ENCODE results near the gene ZNF385B.

Gene ZNF385B

DNA sequence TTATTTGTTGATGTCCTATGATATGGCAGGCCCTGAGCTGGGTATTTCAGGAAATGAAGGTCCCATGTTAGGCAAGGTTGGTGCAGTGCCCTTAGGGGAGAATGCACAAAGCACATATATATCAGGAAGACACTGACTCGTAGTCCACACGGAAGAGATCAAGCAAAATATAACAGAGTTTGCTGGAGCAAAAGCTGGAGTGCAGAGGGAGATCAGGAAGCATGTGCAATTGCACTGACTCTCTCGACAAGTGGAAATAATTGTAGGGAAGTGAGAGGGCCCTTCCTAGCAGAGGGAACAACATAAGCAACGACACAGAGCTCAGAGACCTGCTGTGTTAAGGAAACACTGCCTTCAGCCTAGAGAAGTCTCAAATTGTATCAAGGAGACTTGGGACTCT is 4.2 kb downstream of the ZNF385B start:
- TF ChIP-seq, protein P1, sequence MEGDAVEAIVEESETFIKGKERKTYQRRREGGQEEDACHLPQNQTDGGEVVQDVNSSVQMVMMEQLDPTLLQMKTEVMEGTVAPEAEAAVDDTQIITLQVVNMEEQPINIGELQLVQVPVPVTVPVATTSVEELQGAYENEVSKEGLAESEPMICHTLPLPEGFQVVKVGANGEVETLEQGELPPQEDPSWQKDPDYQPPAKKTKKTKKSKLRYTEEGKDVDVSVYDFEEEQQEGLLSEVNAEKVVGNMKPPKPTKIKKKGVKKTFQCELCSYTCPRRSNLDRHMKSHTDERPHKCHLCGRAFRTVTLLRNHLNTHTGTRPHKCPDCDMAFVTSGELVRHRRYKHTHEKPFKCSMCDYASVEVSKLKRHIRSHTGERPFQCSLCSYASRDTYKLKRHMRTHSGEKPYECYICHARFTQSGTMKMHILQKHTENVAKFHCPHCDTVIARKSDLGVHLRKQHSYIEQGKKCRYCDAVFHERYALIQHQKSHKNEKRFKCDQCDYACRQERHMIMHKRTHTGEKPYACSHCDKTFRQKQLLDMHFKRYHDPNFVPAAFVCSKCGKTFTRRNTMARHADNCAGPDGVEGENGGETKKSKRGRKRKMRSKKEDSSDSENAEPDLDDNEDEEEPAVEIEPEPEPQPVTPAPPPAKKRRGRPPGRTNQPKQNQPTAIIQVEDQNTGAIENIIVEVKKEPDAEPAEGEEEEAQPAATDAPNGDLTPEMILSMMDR (IDR thresholded peaks at IDR 0.05; ENCODE audit: insufficient read depth, low read length, poor library complexity, severe bottlenecking) = no peak
- no peak for TF ChIP-seq EZH2phosphoT487 (conservative IDR thresholded peaks at IDR 0.05; ENCODE audit: low read length)
- no peaks in the 10 kb centered on the region for H3K9me2 ChIP-seq (replicated peaks; ENCODE audit: insufficient read depth, low read length)
- no peaks in the 10 kb centered on the region for H3K36me3 ChIP-seq (ENCODE audit: low read length)
- H3K9ac ChIP-seq (ENCODE audit: low read length) = no peak overlapping the region
- peak overlapping the region; percentile 92 for H3K4me2 ChIP-seq (ENCODE audit: low read depth, low read length, poor library complexity, severe bottlenecking)
- no peaks in the 10 kb centered on the region for H3K9me3 ChIP-seq (ENCODE audit: insufficient read depth, low read length)
- peak overlapping the region; percentile 2; the same call in 1 of the 2 replicates for H3K27ac ChIP-seq (ENCODE audit: low read depth, low read length)
- H3K4me3 ChIP-seq (ENCODE audit: insufficient read depth, low read length, poor library complexity, severe bottlenecking) = no peak overlapping the region
- peaks cover 77% of the 10 kb centered on the region for H3K79me2 ChIP-seq (ENCODE audit: insufficient read depth, low read length)
- H4K20me1 ChIP-seq (ENCODE audit: low read depth, low read length) = no peaks in the 10 kb centered on the region
- no peaks in the 10 kb centered on the region for H3K27me3 ChIP-seq (ENCODE audit: low read length)
- H2AFZ ChIP-seq (ENCODE audit: low read depth, low read length, severe bottlenecking) = no peak overlapping the region
- H3F3A ChIP-seq (ENCODE audit: insufficient read depth) = 0 out of 2 replicates have a peak, but pooled peaks cover 4% of the 10 kb centered on the region

DNA sequence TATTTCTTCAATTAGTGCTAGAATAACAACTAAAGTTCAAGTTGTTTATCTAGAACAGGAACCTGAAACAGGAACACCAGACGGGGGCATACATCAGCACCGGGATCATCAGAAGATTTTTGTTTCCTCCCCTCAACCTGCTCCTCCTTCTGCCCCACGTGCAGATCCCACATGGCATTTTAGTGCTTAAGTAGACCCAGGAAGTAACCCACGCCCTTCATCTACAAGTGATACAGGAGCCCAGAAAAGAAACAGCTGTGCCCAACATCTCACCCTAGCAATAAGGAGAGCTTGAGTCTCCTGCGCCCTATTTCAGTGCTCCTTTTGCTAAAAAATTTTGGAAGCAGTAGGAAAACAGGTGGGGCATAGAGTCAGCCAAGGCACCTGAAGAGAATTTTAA is 5.2 kb downstream of the ZNF385B start:
- Histone ChIP-seq H3K9ac (ENCODE audit: low read length) (no peak overlapping the region), H3K36me3 (ENCODE audit: low read length) (no peaks in the 10 kb centered on the region), H3K9me2 (replicated peaks; ENCODE audit: insufficient read depth, low read length) (no peaks in the 10 kb centered on the region), H3K9me3 (ENCODE audit: insufficient read depth, low read length) (no peaks in the 10 kb centered on the region), H4K20me1 (ENCODE audit: low read depth, low read length) (no peaks in the 10 kb centered on the region), H3K4me2 (ENCODE audit: low read depth, low read length, poor library complexity, severe bottlenecking) (peak overlapping the region; percentile 92), H2AFZ (ENCODE audit: low read depth, low read length, severe bottlenecking) (no peak overlapping the region), H3K4me3 (ENCODE audit: insufficient read depth, low read length, poor library complexity, severe bottlenecking) (no peak overlapping the region), H3K79me2 (ENCODE audit: insufficient read depth, low read length) (peaks cover 86% of the 10 kb centered on the region), H3K27me3 (ENCODE audit: low read length) (no peaks in the 10 kb centered on the region), H3F3A (ENCODE audit: insufficient read depth) (no peaks in the 10 kb centered on the region), H3K27ac (ENCODE audit: low read depth, low read length) (no peak overlapping the region; the same call in 1 of the 2 replicates)
- TF ChIP-seq, protein P1 (IDR thresholded peaks at IDR 0.05; ENCODE audit: insufficient read depth, low read length, poor library complexity, severe bottlenecking) = no peak
- no peak for TF ChIP-seq EZH2phosphoT487 (conservative IDR thresholded peaks at IDR 0.05; ENCODE audit: low read length)

DNA sequence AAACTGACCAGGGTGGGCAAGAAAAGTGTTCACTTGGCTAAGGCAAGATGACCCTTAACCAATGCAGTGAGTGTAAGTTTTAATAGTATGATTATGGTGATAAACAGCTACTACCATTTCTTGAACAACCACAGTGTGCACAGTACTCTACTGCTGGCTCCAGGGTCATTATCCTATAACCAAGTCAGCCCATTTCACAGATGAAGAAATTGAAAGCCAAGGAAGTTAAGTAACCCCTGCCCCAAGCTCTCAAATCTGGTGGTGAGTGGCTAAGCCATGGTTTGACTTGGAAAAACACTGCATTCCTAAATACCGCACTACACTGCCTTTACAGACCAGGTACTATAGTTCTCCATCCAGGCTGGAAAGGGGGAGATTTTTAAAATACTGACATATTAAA is 5.7 kb downstream of the ZNF385B start:
- H3K9me2 ChIP-seq (replicated peaks; ENCODE audit: insufficient read depth, low read length) = no peaks in the 10 kb centered on the region
- H3K27me3 ChIP-seq (ENCODE audit: low read length) = no peaks in the 10 kb centered on the region
- H2AFZ ChIP-seq (ENCODE audit: low read depth, low read length, severe bottlenecking) = no peak overlapping the region
- H4K20me1 ChIP-seq (ENCODE audit: low read depth, low read length) = no peaks in the 10 kb centered on the region
- no peak overlapping the region; the same call in 1 of the 2 replicates for H3K27ac ChIP-seq (ENCODE audit: low read depth, low read length)
- H3K36me3 ChIP-seq (ENCODE audit: low read length) = no peaks in the 10 kb centered on the region
- H3K9ac ChIP-seq (ENCODE audit: low read length) = no peak overlapping the region
- no peak overlapping the region for H3K4me3 ChIP-seq (ENCODE audit: insufficient read depth, low read length, poor library complexity, severe bottlenecking)
- no peaks in the 10 kb centered on the region for H3K9me3 ChIP-seq (ENCODE audit: insufficient read depth, low read length)
- peaks cover 87% of the 10 kb centered on the region for H3K79me2 ChIP-seq (ENCODE audit: insufficient read depth, low read length)
- TF ChIP-seq, protein P1 (IDR thresholded peaks at IDR 0.05; ENCODE audit: insufficient read depth, low read length, poor library complexity, severe bottlenecking) = no peak
- TF ChIP-seq EZH2phosphoT487 (conservative IDR thresholded peaks at IDR 0.05; ENCODE audit: low read length) = no peak
- H3F3A ChIP-seq (ENCODE audit: insufficient read depth) = no peaks in the 10 kb centered on the region
- H3K4me2 ChIP-seq (ENCODE audit: low read depth, low read length, poor library complexity, severe bottlenecking) = peak overlapping the region; percentile 92
